HG03064 (cell line): Measurements from ENCODE around the gene CD70.
"Not testable (repeated sequence)": the region's sequence is repeated elsewhere in the genome, so short reads cannot be mapped to it uniquely, and the experiment has no call there.

Experiments used
- ATAC-seq: cut with Tn5 transposase; IDR thresholded peaks from one replicate; pipeline ENCODE4 v1.9.1; 2021; ENCODE audit warnings: low read depth; ENCODE audit not compliant: unreplicated experiment

Gene CD70

GRCh38 chr19:6590827-6591319, at the start of gene CD70:
TSS of gene CD70 (minus strand) at chr19:6591150. CDS start at chr19:6591002, 148 bp downstream.
- no peak for ATAC-seq

- not testable (repeated sequence) for ATAC-seq
Measured at GRCh38 chr19:6640333-6640732, 49.4 kb upstream of the CD70 start.

GRCh38 chr19:6639439-6639838, 48.5 kb upstream of the CD70 start:
- ATAC-seq: no peak

GRCh38 chr19:6633456-6633813, 42.5 kb upstream of the CD70 start:
- not testable (repeated sequence) for ATAC-seq

- not testable (repeated sequence) for ATAC-seq
Measured at GRCh38 chr19:6632747-6633455, 42.0 kb upstream of the CD70 start.

GRCh38 chr19:6632002-6632621, 41.2 kb upstream of the CD70 start:
- ATAC-seq: peak; percentile 65

GRCh38 chr19:6626764-6627163, 35.8 kb upstream of the CD70 start:
- ATAC-seq: no peak

GRCh38 chr19:6617374-6617773, 26.4 kb upstream of the CD70 start:
- no peak for ATAC-seq

GRCh38 chr19:6616011-6616410, 25.1 kb upstream of the CD70 start:
- no peak for ATAC-seq

GRCh38 chr19:6613711-6614110, 22.8 kb upstream of the CD70 start:
- ATAC-seq: no peak

- ATAC-seq: no peak
Measured at GRCh38 chr19:6610934-6611852, 20.2 kb upstream of the CD70 start.

- no peak for ATAC-seq
Measured at GRCh38 chr19:6608940-6609339, 18.0 kb upstream of the CD70 start.

GRCh38 chr19:6608146-6608545, 17.2 kb upstream of the CD70 start:
- ATAC-seq: not testable (repeated sequence)

GRCh38 chr19:6606276-6607070, 15.5 kb upstream of the CD70 start:
- ATAC-seq: not testable (repeated sequence)

GRCh38 chr19:6604906-6605305, 14.0 kb upstream of the CD70 start:
- ATAC-seq: no peak

GRCh38 chr19:6602729-6603114, 11.8 kb upstream of the CD70 start:
- ATAC-seq: no peak

- not testable (repeated sequence) for ATAC-seq
Measured at GRCh38 chr19:6601537-6602052, 10.6 kb upstream of the CD70 start.

GRCh38 chr19:6600951-6601536, 10.1 kb upstream of the CD70 start:
- not testable (repeated sequence) for ATAC-seq

- ATAC-seq: no peak
Measured at GRCh38 chr19:6599866-6600454, 9.0 kb upstream of the CD70 start.
